Activated CD4-positive, alpha-beta T cell treated with anti-CD3 and anti-CD28 coated beads for 48 hours (primary cell): ENCODE data around the gene IRF8.
"Not testable (repeated sequence)": the region's sequence is repeated elsewhere in the genome, so short reads cannot be mapped to it uniquely, and the experiment has no call there.

Experiments used
- DNase-seq: peaks from one replicate; pipeline ENCODE4 v3.0.0-alpha.2; 2020

IRF8 gene

GRCh38 chr16:85869206-85869605 lies 29.8 kb upstream of the IRF8 start:
- no peak for DNase-seq

- no peak for DNase-seq
These were observed 29.0 kb upstream of the IRF8 start for GRCh38 chr16:85869785-85870558.

GRCh38 chr16:85871756-85872155 lies 27.2 kb upstream of the IRF8 start:
- DNase-seq, result no peak

- no peak for DNase-seq
These were observed 26.2 kb upstream of the IRF8 start for GRCh38 chr16:85872734-85873133.

GRCh38 chr16:85873153-85873552 lies 25.8 kb upstream of the IRF8 start:
- DNase-seq, result no peak

- DNase-seq, result not testable (repeated sequence)
These were observed 24.9 kb upstream of the IRF8 start for GRCh38 chr16:85874031-85874430.

GRCh38 chr16:85878407-85878806 lies 20.6 kb upstream of the IRF8 start:
- no peak for DNase-seq

- no peak for DNase-seq
These were observed 20.1 kb upstream of the IRF8 start for GRCh38 chr16:85878875-85879274.

GRCh38 chr16:85879549-85879948 lies 19.4 kb upstream of the IRF8 start:
- no peak for DNase-seq

- DNase-seq, result no peak
These were observed 18.8 kb upstream of the IRF8 start for GRCh38 chr16:85879975-85880831.

- no peak for DNase-seq
These were observed 18.1 kb upstream of the IRF8 start for GRCh38 chr16:85880861-85881260.

- DNase-seq, result no peak
These were observed 17.5 kb upstream of the IRF8 start for GRCh38 chr16:85881436-85881835.

- no peak for DNase-seq
These were observed 16.7 kb upstream of the IRF8 start for GRCh38 chr16:85882181-85882810.

- DNase-seq, result no peak
These were observed 15.1 kb upstream of the IRF8 start for GRCh38 chr16:85883813-85884212.

GRCh38 chr16:85884808-85885463 lies 14.0 kb upstream of the IRF8 start:
- DNase-seq, result no peak

- DNase-seq, result no peak
These were observed 13.4 kb upstream of the IRF8 start for GRCh38 chr16:85885537-85885936.

- DNase-seq, result peak; percentile 49
These were observed 10.3 kb upstream of the IRF8 start for GRCh38 chr16:85888405-85889331.

GRCh38 chr16:85891033-85891775 lies 7.8 kb upstream of the IRF8 start:
- no peak for DNase-seq

GRCh38 chr16:85891776-85892166 lies 7.2 kb upstream of the IRF8 start:
- no peak for DNase-seq

- no peak for DNase-seq
These were observed 6.2 kb upstream of the IRF8 start for GRCh38 chr16:85892760-85893159.

- peak; percentile 48 for DNase-seq
These were observed 4.7 kb upstream of the IRF8 start for GRCh38 chr16:85894266-85894665.
